CD4-positive, alpha-beta T cell treated with Interferon alpha-2 for 1 hour (primary cell): Measurements from ENCODE around the gene LRRC1.
"Not testable (repeated sequence)": the region's sequence is repeated elsewhere in the genome, so short reads cannot be mapped to it uniquely, and the experiment has no call there.

ENCODE experiments used
- DNase-seq, 2 donors: peaks; one replicate each; pipeline ENCODE4 v3.0.0-alpha.2; 2020 to 2022

The LRRC1 gene

DNA sequence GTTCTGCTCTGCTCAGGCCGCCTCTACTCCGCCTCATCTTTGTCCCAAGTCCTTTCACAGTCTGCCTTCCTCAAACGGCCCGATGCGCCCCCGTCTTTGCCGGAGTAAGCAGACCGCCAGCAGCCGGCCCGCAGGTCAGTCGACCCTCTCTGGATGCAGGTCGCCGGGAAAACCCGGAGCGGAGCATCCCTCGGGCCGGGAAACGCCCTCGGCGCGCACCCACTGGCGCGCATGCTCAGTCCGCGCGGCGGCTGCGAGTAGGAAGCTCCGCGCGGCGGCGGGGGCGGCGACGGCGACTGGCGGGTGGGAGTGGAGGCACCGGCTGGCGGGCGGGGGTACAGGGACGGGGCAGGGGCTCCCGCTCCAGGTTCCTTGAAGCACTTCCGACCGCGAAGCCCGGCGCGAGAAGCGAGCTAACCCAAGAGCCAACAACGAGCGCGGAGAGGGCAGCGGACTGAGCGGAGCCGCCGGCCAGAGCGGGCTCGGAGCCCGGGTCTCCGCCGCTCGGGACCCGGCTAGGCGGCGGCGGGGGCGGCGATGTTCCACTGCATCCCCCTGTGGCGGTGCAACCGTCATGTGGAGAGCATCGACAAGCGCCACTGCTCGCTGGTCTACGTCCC, at the start of gene LRRC1:
TSS of gene LRRC1 (plus strand) at position 286 of the 620 bp plus-strand sequence. CDS start at position 538, 252 bp downstream.
- peak; percentile 86 to 89 for DNase-seq

DNA sequence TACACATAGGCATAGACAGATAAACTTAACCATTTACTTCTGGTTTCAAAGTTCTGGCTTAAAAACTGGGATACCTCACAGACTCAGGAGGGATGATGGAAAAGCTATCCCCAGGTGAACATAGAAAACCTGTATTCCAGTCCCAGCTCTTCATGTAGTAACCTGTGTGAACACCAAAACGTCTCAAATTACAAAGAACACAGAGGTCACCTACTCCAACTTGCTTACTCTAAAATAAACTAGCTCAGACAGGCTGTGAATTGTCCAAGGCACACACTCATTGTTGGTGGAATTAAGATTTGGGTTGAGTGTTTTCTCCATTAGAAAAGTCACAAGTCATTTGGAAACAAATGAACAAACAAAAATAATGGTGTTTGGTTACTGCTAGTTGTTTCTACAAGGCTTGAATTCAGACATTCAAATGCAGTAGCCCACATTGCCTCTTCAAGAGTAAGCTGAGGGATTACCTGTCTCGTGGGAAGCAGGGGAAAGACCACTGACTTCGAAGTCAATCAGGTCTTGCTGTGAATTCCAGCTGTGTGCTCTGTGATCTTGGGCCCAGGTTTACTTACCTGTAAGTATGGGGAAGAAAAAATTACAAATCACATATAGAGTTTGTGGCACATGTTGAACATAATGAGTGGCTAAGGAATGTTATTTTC, 48.2 kb upstream of the LRRC1 start:
- DNase-seq, result no peak

DNA sequence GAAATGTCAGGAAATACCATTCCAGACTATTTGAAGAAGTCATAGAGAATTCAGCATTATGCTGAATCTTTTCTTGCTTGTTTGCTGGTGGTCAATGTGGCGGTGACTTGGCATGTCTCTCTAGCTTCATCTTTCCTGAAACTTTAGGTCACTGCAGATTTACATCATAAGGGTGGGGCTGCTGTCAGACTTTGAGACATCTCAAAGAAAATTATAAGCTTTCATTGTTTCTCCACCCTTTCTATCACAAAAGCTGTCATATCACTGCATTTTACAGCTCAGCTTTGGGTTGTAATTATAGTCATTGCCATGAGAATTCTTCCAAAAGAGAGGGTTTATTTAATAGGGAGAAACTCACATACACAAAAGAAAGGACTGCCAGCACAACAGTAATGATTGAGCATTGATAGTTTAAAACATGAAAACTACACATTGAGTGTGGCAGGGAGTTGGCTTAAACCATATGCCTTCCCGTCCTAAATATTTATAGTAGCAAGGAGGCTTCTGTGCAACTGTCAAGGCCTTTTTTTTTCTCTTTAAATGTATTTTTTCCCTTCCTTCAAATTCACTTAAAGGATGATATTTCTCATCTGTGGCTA, 44.7 kb upstream of the LRRC1 start:
- DNase-seq, result no peak

DNA sequence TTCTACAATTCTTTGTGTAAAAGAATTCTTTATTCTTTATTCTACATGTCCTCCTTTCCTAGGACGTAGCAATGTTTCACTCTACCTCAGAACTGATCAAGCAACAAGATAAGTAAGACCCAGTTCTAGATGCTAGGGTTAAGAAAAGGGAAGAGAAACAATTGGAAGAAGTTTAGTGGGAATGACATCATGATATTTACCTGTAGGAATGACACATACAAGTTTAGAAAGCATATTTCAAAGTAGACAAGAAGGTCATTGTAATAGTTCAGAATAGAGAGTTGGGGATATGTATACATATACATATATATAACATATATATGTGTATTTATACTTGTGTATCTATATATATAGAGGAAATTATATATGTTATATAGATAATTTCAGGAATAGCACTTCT, 43.4 kb upstream of the LRRC1 start:
- no peak for DNase-seq

DNA sequence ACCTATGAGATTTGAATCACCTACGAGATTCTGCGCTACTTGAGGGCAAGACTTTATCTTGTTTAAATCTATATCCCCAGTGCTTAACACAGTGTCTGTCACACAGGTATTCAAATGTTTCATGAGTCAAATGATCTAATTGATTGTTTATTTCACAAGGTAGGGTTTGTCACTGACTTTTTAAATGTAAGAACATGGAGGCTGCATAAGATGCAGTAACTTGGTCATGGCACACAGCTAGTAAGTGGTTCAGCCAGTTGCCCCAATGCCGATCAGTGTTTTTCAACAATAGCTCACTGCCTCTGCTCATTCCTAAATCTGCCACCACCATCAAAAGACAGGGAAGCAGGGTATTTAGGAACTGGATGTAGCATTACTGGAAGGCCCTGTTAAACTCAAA, 42.4 kb upstream of the LRRC1 start:
- DNase-seq, result no peak

DNA sequence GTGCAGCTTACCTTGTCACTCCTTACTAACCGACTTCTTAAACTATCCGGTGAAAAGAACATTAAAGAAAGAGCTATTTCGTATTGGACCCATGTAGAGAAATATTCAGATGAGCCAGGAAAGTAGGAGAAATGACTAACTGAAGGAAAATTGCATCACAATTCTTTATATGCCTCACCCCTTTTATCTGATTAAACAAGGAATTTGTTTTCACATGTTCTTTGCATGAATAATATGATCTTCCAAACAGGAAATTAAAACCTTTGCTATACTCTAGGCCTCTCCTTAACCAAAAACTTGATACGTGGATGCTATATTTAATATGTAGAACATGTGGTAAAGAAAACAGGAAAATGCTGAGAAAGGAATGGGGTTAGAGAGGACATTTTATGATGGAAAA, 41.9 kb upstream of the LRRC1 start:
- DNase-seq, result no peak

DNA sequence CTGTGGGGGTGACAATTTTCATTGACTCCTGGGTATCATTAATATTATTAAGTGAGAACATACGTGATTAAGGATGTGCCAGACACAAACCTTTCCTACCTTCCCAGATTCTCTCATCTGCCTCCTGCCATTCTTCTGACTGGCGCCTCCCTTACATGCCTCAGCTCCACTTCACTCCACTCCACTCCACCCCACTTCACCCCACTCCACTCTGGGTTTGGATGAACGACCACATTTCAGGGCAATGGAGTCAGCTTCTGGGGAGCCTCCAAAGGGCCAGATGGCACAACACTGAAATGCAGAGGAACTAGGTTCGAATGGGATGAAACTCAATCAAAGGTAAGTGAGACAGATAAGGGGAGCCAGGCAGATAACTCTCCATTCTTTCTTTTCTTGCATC, 40.5 kb upstream of the LRRC1 start:
- DNase-seq, result no peak

DNA sequence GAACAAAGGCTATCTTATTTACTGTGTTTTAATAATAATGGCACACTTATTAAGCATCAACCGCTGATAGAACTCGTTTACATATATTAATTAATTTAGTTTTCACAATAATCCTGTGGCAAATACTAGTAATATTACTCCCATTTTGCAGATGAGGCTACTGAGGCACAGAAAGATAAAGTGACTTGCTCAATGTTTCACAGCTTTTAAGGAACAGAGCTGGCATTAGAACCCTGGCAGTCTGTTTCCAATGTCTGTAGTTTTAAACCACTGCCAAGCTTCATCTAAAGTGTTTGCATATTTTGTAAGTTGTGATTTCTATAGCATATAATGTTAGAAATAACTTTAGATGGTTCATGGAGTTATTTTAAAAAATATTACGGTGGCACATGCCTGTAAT, 38.4 kb upstream of the LRRC1 start:
- no peak for DNase-seq

DNA sequence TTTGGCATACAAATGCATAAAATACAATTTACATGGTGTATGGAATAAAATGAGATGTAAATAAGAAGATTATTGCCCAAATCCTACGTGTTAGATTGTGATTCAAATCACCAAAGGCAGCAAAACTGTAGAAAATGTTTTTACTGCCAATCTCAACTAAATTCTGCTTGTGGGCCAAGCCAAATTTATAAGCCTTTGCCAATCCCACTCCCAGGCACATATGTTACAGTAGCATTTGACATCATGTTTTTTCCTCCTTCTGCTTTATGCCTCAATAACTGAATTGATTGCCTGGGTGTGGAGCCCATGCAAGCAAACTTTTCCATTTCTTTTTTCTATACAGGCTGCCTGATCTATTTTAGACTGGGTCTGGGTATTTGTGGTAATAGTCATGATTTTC, 36.3 kb upstream of the LRRC1 start:
- DNase-seq, result no peak

DNA sequence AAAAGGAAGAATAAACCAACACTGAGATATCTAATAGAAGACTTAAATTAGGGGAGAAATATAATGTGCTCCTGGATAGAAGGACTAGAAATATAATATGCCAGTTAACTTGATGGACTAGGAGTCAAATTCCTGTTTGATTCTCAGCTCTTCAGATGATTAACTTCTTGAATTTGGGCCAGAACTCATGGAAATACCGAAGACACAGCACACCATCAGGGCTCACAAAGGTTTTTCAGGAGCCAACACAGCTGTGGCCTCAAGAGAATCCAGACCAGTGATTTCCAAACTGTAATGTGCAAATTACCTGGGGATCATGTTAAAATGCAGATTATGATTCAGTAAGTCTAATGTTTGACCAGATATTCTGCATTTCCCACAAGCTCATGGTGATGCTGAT, 33.8 kb upstream of the LRRC1 start:
- no peak for DNase-seq

DNA sequence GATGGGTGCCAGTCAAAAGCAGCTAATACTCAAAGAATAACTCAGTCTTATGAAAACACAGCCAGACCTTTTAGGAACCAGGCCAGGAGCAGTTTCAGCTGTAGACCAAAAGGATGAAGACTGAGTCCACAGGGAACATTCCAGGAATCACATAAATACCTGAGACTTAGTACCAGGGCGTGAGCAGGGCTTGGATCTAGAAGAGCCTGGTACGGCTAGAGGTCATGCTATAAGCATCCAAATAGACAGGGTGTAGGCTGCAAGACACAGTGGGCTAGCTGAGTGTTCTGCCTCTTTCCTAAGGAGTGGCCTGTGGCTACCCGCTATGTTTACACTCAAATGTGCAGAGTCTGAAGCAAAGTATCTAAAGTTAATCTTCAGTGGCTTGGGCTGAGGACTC, 29.5 kb upstream of the LRRC1 start:
- DNase-seq, result no peak

DNA sequence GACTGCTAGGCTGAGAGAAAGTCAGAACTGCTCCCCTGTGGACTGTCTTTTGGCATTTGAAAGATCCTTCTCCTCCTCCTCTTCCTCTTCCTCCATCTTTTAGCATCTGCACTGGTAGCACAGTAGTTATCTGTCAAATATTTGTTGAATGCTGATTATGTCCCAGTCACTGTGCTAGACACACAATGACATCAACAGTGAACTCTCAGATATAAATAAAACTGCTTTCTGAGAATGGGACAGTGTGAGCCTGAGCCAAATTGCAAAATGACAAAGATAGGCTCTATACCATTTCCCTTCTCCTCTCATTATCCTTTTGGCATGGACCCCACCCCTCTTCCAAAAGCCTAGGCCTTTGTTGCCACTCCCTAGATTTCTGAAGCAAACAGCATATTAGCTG, 27.9 kb upstream of the LRRC1 start:
- no peak for DNase-seq

DNA sequence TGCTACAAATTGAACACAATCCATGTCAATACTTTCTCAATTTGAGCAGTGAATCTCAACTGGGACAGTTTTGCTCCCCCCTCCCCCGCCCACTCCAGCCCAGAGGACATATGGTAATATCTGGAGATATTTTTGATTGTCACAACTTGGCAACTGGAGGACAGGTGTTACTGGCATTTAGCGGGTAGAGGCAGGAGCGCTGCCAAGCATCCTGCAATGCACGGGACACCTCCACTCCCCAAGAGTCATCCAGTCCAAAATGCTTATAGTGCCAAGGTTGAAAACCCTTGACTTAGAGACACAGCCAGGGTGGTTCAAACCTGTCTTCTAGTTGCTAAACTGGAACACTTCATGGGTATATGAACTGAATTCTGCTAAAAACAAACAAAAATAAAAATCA, 26.9 kb upstream of the LRRC1 start:
- no peak for DNase-seq

DNA sequence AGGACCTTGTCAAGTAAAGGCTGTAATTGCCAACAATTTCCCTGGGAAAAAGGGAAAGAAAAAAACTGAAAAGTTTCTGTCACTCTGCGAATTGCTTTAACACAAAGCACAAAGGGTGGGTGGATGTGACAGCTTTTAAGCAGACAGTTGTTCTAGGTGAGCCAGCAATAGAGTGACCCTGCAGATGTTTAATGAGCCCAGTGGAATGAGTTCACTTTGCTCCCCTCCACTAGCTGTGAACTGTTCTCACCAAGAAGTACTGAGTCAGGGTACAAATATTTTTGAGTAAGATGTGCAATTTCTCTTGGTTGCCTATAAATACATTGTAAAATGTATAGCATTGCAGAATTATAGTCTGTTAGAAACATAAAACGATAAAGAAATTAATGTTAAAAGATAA, 26.2 kb upstream of the LRRC1 start:
- no peak for DNase-seq

DNA sequence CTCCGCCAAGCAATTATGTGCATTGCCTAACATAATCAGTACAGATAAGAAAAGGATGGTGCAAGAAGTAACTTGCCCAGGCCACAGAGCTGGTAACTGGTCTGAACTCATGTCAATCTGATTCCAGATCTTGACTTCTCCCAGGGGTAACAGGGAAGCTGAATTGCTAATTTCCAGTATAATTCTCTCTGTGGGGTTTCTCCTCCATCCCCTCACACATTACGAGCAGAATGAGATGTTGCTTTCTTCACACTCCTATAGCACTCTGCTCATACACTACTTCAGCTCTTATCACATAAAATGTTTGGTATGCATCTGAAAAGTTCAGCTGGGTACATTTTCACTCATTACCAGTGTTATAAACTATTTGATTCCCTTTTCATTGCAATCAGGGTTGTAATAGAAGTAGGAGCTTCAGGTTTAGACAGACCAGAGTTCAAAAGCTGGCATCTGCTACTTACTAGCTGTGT, 24.0 kb upstream of the LRRC1 start:
- no peak for DNase-seq

DNA sequence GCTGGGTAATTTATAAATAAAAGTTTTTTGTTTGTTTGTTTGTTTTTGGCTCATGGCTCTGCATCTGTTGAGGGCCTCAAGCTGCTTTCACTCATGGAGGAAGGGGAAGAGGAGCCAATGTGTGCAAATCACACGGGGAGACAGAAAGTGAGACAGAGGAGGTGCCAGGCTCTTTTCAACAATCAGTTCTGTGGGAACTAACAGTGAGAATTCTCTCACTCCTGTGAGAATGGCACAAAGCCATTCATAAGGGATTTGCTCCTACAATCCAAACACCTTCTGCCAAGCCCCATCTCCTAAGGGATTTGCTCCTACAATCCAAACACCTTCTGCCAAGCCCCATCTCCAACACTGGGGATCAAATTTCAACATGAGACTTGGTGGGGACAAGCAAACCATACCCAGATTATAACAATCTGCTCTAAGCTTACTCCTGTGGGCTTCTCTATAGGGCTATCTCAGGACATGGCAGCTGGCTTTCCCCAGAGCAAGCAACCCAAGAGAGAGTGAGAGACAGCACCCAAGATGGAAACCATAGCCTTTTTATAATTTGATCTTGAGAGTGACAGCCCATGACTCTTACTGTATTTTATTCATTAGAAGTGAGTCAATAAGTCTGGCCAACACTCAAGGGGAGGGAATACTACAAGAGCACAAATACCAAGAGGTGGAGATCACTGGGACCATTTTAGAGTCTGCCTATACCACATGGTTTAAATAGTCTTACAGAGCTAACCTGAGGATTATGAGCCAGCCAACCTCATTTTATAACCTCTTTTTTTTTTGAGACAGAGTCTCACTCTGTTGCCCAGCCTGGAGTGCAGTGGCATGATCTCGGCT, 22.8 kb upstream of the LRRC1 start:
- DNase-seq, result no peak

DNA sequence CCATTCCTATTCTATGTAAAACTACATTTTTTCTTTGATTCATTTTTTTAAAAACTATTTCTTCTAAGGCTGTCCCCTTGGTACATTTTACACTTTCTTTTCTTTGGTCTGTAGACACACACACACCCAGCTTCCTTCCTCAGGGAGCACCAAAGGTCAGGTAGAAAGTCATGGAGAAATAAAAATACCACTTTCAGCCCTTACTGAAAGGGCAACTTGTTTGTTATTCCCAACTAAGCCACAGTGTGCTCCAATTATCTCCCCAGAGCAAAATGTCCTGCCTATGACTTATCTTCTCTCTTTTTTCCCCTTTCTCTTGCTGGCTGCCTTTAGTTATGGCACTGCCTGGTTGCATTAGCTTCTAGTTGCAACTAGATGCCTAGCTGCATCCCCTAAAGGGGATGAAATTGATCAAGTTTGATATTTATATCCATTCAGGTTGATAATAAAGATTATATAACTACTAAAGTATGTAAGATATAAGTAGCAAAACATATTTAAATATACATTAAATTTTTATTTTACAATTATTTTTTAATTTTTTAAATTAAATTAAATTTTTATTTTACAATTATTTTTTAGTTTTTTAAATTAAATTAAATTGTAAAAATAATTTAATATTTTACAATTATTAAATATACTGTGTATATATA, 21.6 kb upstream of the LRRC1 start:
- DNase-seq, result no peak

DNA sequence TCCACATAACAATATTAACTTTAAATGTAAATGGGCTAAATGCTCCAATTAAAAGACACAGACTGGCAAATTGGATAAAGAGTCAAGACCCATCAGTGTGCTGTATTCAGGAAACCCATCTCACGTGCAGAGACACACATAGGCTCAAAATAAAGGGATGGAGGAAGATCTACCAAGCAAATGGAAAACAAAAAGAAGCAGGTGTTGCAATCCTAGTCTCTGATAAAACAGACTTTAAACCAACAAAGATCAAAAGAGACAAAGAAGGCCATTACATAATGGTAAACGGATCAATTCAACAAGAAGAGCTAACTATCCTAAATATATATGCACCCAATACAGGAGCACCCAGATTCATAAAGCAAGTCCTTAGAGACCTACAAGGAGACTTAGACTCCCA, 18.7 kb upstream of the LRRC1 start:
- not testable (repeated sequence) for DNase-seq

DNA sequence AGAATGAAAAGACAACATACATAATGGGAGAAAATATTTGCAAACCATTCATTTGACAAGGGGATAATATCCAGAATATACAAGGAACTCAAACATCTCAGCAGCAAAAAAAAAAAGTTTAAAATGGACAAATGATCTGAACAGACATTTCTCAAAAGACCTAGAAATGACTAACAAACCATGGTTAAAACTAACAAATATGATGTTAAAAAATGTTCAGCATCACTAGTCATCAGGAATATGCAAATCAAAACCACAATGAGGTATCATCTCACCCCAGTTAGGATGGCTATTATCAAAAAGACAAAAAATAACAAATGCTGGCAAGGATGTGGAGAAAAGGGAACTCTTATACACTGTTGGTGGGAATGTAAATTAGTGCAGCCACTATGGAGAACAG, 9.8 kb upstream of the LRRC1 start:
- not testable (repeated sequence) for DNase-seq

DNA sequence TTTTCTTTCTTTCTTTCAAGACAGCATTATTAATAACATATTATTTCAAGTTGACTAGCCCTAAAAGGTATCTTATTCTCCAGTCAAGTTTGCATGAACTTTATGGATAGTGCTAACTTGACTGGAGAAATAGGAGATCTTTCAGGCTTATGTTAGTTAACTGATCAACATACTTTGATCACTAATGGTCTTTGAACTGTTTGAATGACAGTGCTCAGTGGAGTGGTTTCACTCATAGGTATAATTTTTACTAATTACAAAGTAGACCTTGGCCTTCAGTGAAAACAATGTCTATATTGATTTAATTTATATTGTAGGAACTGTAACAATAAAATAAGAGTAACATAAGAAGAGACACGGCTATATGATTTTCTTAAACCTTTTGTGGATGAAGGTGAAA, 8.0 kb upstream of the LRRC1 start:
- DNase-seq, result no peak

DNA sequence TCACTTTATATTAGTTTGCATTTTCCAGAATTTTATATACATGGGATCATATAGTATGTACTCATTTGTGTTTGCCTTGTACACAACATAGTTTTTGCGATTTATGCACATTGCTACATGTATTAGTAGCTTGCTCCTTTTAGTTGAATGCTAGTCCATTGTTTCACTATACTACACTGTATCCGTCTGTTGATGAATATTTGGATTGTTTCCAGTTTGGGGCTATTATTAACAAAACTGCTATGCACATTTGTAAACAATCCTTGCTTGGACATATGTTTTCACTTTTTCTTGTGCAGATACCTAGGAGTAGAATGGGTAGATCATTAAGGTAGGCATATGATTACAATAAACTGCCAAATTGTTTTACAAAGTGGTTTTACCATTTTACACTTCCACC, 3.9 kb upstream of the LRRC1 start:
- no peak for DNase-seq

DNA sequence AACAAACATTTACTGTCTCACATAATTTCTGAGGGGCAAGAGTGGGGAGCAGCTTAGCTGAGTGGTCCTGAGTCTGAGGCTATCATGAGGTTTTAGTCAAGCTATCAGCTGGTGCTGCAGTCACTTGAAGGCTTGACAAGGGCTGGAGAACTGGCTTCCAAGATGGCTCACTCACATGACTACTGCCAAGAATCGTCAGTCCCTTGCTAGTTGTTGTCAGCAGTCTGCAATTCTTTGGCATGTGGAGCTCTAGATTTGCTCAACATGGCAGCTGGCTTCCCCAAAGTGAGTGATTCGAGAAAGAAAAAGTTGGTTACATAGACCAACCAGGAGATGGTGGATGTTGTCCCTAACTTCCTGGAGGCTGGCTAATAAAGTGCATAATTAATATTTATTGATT, 2.8 kb upstream of the LRRC1 start:
- DNase-seq, result no peak

DNA sequence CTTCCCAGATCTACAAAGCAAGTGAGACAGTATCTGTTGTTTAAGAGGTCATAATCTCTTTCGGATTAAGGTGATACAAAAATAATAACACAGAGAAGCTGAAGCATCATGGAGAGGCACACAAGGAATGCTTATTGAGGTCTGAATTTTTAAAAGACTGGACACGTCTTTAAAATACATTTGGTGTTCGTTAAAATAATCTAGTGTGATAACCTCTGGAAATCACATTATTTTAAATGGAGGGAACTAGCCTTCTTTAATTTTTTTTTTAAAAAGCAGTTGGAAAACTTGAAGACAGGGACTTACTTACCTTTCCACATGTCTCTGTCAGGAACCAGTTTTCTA, 1.9 kb upstream of the LRRC1 start:
- DNase-seq, result no peak
